ENCODE data around the gene CYP4A22.

CYP4A22 gene

GRCh38 chr1:47160716-47161115 is 23.5 kb downstream of the CYP4A22 start:
- DNase-seq: no peak

DNA sequence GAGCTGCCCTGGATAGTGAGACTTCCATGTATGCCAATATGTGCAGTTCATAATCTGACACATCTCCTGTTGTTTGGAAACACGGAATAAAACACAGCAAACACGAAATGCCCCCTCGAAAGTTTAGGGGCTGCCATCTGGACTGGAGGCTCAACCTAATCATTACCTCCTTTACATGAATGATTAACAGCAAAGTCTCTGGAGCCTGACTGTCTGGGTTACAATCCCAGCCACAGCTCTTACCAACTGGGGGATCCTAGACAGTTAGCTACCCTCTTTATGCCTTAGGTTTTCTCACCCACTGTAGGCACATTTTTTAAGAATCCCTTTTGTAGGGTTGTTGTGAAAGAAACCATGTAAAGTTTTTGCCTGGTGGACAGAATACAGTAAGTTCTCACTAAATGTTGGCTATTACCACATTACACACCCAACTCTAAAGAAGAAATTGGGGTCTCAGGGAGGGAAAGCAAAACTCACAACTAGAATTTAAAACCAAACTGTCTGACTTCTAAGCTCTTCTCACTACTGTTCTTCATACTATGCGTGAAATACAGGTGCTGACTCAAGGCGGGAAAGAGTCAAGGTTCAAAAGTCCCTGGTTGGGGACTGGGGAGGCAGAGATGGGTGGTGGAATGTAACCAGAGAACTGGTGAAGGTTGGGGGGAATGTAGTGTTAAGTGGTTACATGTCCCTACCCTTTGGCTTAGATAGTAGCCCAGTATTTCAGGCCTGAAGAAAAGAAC is 24.2 kb downstream of the CYP4A22 start:
- no peak for DNase-seq

- no peak for DNase-seq
These were observed 27.3 kb downstream of the CYP4A22 start for GRCh38 chr1:47164552-47164951.

- DNase-seq: no peak
These were observed 35.5 kb downstream of the CYP4A22 start for GRCh38 chr1:47172782-47173181.

GRCh38 chr1:47174656-47175020 is 37.4 kb downstream of the CYP4A22 start:
- no peak for DNase-seq

GRCh38 chr1:47175227-47175934 is 38.1 kb downstream of the CYP4A22 start:
- DNase-seq: no peak

DNA sequence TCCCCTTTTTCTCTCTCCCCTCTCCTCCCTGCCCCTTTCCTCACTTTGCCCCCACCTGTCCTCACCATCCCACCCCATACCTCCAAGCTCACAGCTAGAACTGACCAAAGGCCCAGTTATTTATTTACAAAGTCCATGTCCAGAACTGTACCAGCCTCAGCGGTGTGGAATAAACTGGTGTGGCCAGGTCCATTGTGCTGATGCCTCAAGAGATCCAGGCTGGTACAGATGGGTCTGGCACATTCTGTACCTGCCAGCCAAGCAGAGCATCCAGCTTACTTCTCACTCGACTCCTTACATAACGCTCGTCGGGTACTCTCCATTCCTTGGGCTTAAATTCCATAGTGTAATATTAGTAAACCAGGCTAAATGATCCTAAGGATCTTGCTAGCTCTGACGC is 40.8 kb downstream of the CYP4A22 start:
- no peak for DNase-seq

DNA sequence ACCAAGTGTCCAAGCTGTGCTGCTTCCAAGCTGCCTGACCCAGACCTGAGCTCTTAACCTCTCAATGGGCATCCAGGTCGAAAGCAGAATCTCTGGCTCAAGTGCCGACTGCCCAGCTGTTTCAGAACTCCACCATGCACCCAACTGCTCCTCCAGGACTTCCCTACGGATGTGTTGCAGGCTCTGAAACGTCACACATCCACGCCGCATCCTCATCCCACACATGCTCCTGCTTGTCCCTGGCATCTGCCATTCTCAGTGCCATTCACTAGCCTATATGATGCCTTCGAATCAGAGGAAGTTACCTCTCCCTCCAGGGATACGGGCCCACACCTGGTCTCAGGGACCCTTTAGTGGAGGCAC is 41.4 kb downstream of the CYP4A22 start:
- no peak for DNase-seq

GRCh38 chr1:47179017-47179987 is 42.1 kb downstream of the CYP4A22 start:
- peak; percentile 70 for DNase-seq

DNA sequence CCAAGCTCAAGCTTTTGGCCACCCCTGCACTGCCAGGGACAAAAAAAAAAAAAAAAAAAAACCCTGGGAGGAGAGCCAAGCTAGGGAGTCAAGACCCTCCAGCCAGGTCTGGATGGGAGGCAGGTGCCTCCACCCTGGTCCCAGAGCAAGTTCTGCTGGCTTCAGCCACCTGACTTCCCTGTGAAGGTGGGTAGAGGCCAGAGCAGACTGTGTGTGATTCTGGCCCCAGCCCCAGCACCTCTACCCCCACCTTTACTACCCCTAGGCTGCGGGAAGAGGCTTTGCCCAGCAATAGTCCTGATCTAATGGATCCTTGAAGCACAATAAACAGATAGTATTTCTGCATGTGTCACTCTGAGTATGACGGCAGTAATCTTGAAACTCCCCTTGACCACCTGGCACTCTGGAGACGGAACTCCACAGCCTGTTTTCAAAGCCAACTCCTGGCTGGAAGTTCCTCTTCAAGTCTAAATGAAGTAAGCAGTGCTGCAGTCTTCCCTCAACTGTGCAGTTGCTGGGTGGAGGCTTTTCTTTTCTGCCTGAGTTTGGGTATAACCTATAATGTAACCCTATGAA is 42.8 kb downstream of the CYP4A22 start:
- DNase-seq: no peak

- DNase-seq: no peak
These were observed 43.4 kb downstream of the CYP4A22 start for GRCh38 chr1:47180603-47181094.

DNA sequence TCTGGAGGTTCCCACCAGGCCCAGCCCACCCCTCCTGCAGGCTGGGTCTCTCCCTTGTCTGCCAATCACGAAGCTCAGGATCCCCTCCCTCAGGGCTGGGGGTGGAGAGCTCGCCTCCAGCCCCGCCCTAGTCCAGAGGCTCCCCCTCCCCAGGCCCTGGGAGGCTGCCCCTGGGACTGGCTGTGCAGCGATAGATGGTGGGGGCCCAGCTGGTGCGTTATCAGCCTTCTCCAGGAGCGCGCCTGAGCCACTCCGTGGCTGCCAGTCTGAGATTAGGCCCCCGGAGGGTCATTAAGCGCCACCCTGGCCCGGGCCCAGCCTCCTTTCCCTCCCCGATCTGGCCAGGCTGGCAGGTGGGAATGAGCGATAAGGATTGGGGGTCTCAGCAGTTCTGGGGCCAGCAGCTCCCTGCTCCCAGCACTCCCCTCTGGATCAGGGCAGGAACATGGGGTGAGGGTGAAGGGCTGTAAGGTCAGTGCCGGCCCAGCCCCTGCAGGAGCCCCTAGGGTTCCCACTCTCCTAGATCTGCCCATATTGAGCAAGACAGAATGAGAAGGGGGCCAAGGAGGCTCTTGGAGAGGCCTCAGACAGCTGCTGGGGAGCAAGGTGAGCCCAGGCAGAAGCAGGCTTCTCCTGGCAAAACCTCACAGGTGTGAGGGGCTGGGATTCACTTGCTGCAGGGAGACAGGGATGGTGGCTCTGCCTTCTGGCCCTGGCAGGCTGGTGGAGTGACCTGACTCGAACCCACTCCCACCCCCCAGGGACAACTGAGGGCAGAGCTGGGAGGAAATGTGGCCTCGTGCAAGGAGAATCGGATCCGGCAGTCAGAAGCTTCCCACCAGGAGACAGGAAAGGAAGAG is 44.1 kb downstream of the CYP4A22 start:
- no peak for DNase-seq

GRCh38 chr1:47181955-47182675 is 44.9 kb downstream of the CYP4A22 start:
- DNase-seq: no peak

GRCh38 chr1:47182676-47183235 is 45.5 kb downstream of the CYP4A22 start:
- DNase-seq: no peak

- no peak for DNase-seq
These were observed 46.3 kb downstream of the CYP4A22 start for GRCh38 chr1:47183308-47184089.

DNA sequence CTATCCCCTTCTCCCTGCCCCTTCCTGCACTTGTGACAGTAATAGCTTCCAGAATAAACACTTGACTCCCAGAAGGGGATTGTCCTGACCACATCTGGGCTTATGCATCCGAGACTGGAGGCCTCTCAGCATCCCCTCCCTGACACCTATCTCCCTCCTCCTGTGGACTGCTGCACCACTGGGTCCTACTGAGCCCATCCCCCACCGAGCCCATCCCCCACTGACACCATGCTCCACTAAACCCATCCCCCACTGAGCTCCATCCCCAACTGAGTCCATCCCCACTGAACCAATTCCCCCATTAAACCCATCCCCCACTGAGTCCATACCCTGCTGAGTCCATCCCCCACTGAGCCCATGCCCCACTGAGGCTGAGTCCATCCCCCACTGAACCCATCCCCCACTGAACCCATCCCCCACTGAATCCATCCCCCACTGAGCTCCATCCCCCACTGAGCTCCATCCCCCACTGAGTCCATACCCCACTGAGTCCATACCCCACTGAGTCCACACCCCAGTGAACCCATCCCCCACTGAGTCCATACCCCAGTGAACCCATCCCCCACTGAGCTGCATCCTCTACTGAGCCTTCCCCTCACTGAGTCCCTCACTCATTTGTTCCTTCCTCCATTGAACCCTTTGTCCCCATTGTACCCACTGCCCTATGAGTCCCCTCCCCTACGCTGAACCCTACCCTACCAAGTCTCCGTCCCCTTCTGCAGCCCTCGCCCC is 47.0 kb downstream of the CYP4A22 start:
- DNase-seq: no peak

DNA sequence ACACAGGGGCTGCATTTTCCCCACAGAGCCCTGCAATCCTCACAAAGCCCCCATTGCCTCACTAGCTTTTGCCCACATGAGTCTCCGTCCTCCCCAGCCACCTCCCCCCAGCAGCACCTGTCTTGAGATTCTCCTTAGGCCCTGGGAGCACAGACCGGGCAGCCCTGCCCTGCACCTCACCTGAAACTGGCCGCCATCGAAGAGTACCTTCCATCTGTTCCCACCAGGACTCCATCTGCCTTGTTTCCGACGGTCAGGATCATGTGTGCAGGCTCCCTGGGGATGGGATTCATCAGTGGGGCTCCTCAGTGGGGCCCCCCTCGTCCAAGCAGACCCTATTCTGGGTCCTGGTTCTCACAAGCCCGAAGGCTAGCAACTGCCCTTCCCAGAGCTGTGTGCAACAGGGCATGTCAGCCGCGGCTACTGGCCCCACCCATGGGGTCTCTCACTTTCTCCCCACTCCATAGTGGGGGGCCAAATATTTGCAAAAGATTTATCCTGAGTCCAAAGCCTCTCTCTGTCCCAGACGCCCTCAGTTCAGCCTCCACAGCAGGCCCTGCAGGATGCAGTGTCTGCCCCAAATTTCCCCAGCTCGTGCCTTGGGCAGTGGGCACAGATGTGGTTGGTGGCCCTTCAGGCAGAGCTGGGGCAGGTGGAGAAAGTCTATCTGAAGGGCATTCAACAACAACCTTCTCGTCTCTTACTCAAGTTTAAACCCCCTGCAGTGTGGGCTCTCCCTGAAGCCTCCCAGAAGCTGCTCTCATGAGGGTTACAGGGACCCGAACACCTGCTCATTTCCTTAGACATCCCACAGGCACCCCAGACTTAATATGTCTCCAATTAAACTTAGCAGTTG is 47.8 kb downstream of the CYP4A22 start:
- no peak for DNase-seq

All from SIG-M5 (cell line).